ENCODE measurements around the gene DAZAP1.
"Not testable (repeated sequence)": the region's sequence is repeated elsewhere in the genome, so short reads cannot be mapped to it uniquely, and the experiment has no call there.

DNA sequence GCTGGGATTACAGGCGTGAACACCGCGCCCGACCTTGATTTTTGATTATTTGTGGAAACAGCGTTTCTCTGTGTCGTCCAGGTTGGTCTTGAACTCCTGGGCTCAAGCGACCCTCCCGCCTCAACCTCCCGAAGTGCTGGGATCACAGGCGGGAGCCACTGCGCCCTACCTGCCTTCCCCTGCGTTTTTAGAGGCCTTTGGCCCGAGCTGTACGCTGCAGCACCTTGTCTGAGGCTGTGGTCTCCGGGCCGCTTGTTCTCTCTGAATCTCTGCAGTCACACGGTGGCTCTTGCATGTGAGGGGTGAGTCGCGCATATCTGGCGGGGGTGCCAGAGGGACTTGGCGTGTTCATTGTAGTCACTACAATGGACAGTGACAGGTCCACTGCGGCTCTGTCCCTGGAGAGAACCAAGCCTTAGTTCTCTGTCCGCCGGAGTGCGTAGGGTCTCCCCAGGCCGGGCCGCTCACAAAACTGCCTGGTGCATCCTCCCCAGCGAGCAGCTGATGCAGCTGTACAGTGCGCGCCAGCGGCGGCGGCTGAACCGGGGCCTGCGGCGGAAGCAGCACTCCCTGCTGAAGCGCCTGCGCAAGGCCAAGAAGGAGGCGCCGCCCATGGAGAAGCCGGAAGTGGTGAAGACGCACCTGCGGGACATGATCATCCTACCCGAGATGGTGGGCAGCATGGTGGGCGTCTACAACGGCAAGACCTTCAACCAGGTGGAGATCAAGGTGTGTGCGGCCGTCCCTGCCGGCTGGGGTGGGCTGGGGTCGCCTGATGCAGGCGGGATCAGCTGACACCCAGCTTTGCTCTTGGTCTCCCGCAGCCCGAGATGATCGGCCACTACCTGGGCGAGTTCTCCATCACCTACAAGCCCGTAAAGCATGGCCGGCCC is 32.4 kb downstream of the DAZAP1 start:
- not testable (repeated sequence) for TF ChIP-seq POLR2AphosphoS5, POLR2A (IDR thresholded peaks at IDR 0.05)
- TF ChIP-seq, protein P1, sequence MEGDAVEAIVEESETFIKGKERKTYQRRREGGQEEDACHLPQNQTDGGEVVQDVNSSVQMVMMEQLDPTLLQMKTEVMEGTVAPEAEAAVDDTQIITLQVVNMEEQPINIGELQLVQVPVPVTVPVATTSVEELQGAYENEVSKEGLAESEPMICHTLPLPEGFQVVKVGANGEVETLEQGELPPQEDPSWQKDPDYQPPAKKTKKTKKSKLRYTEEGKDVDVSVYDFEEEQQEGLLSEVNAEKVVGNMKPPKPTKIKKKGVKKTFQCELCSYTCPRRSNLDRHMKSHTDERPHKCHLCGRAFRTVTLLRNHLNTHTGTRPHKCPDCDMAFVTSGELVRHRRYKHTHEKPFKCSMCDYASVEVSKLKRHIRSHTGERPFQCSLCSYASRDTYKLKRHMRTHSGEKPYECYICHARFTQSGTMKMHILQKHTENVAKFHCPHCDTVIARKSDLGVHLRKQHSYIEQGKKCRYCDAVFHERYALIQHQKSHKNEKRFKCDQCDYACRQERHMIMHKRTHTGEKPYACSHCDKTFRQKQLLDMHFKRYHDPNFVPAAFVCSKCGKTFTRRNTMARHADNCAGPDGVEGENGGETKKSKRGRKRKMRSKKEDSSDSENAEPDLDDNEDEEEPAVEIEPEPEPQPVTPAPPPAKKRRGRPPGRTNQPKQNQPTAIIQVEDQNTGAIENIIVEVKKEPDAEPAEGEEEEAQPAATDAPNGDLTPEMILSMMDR (IDR thresholded peaks at IDR 0.05) = not testable (repeated sequence)

Measured in suprapubic skin (tissue), 4 donors.